ENCODE measurements around the gene JAM3.

GRCh38 chr11:134041791-134042696 is 26.8 kb upstream of the JAM3 start:
- no peak for TF ChIP-seq CTCF (IDR thresholded peaks at IDR 0.05)
- TF ChIP-seq POLR2AphosphoS5 (IDR thresholded peaks at IDR 0.05) = no peak

All from prostate gland (tissue), 2 donors.